GM19452 (cell line): ENCODE results near the gene SULT1A2.
"Not testable (repeated sequence)": the region's sequence is repeated elsewhere in the genome, so short reads cannot be mapped to it uniquely, and the experiment has no call there.

Source experiments
- ATAC-seq: cut with Tn5 transposase; IDR thresholded peaks from one replicate; pipeline ENCODE4 v1.9.1; 2021; ENCODE audit not compliant: unreplicated experiment

SULT1A2 gene

GRCh38 chr16:28609631-28610594 is 13.1 kb upstream of the SULT1A2 start, which contains the start of gene SULT1A1:
Gene SULT1A1 (minus strand): TSS chr16:28610044. CDS start chr16:28608855, 1,189 bp downstream.
- no peak for ATAC-seq

GRCh38 chr16:28608867-28609596 is 12.2 kb upstream of the SULT1A2 start:
- not testable (repeated sequence) for ATAC-seq

GRCh38 chr16:28608496-28608808 is 11.6 kb upstream of the SULT1A2 start:
- ATAC-seq: not testable (repeated sequence)

DNA sequence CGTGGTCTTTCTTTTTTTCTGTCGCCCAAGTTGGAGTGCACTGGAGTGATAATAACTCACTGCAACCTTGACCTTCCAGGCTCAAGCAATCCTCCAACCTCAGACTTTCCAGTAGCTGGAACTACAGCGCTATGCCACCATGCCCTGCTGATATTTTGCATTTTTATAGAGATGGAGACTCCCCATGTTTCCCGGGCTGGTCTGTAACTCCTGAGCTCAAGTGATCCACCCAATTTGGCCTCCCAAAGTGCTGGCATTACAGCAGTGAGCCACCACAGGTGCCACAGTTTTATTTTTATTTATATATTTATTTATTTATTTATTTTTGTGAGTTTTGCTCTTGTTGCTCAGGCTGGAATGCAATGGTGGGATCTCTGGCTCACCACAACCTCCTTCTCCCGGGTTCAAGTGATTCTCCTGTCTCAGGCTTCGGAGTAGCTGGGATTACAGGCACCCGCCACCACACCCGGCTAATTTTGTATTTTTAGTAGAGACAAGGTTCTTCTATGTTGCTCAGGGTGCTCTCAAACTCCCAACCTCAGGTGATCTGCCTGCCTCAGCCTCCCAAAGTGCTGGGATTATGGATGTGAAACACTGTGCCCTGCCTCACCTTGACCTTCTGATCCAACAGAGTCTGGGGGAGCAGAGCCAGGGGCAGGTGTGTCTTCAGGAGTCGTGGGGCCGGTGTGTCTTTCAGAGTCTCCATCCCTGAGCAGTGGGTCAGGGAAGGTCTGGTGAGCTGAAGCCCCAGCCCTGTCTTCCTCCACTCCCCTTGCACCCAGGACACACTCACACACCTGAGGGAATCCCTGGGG is 11.0 kb upstream of the SULT1A2 start:
- ATAC-seq: not testable (repeated sequence)

GRCh38 chr16:28607116-28607623 is 10.3 kb upstream of the SULT1A2 start:
- no peak for ATAC-seq

- ATAC-seq: no peak
These were observed 9.7 kb upstream of the SULT1A2 start for GRCh38 chr16:28606291-28607115.

DNA sequence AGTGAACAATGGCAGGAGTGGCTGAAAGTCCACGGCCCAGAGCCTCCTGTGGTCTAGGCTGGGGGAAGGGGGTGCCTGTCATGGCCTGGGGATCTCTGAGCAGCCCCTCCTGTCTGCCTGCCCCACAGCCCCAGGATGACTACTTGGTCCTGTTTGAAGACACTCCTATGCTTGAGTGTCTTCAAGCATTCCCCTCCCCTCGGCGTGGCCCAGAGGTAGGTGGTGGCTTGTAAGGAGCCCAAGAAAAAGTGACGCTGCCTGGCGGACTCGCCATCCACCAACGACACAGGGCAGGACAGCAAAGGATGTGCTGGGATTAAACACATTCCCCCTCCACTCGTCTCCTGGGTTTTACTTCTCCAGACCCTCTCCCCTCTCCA is 7.3 kb upstream of the SULT1A2 start:
- no peak for ATAC-seq

GRCh38 chr16:28603381-28604185 is 6.7 kb upstream of the SULT1A2 start:
- no peak for ATAC-seq

DNA sequence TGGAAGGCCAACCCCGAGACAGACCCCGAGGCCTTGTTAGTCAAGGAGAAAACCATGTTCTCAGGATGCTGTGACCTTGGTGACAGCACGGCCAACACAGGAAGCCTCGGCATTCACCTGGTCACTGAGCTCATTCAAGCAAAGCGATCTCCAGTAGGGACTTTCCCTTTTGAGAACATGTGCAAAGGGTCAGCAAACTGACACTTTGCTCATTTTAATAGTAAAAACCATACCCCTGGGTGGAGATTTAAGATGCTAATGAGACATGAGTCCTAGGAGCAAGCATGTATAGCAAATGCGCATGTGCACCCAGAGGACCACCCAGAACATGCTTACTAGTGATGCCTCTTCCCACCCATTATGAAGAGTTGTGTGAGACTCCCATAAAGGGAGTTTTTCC is 5.7 kb upstream of the SULT1A2 start:
- ATAC-seq: no peak

- ATAC-seq: not testable (repeated sequence)
These were observed 5.2 kb upstream of the SULT1A2 start for GRCh38 chr16:28602062-28602461.

DNA sequence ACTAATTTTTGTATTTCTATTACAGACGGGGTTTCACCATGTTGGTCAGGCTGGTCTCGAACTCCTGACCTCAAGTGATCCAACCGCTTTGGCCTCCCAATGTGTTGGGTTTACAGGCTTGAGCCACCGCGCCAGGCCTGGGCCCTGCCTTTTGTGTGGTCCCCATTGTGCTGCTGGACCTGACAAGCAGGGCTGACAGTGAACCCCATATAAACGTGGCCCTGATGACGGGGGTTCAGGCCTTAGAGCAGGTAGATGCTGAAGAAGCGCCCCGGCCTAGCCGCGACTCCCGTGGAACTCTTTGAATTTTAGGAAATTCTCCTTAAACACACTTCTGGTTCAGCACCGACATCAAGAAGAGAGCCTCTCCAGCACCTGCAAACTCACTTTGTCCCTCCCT is 4.7 kb upstream of the SULT1A2 start:
- ATAC-seq: not testable (repeated sequence)

DNA sequence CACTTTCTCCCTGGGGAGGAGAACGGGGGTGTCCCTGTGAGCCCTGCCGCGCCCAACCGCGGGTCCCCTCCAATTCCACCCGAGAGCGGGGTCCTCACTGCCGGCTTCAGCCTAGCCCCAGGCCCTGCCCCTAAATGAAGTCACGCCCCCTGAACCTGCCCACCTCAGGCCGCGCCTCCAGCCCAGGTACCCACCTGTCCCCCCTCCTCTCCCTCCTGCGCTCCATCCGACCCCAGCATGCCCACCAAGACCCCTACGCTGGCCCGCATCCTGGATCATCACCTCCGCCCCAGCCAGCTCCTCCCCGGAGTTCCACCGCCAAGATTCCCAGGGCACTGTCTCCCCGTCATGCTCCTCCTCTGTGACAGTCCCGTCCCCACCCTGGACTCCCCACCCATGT is 4.1 kb upstream of the SULT1A2 start:
- ATAC-seq: not testable (repeated sequence)

DNA sequence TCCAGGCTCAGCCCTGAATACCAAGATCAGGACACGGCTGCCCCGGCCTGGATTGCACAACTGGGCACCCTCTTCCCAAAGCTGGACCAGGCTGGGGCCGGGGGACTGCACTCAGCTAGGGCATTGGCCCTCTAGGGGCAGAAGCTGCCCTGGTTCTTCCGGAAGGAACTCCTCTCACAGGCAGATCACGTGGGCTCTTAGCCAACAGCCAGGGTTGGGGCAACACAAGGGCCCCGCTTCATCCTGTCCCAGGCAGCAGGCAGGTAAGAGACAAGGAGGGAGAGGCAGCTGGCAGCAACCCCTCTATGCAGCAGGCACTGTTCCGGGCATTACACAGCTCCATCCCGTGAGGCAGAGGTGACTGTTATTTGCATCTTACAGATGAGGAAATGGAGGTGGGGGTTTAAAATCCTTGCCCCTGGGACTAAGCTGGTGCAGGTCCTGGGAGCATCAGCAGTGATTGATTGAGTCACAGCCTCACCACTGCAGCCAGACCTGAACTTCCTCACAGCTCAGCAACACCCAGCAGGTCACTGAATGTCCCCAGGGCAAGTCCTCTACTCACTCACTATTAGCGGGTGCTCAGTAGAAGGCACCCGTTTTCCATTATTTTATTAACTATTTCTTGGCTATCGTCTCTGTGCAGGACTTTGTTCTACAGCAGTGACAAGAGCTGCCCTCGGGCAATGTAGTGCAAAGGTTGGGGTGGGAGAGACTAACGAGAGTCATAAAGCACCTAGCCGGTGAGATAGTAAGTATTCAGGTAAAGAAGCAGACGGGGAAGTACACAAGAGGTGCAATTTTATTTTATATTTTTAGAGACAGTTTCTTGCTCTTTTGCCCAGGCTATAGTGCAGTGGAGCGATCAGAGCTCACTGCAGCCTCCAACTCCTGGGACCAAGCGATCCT is 2.8 kb upstream of the SULT1A2 start:
- ATAC-seq: peak; percentile 56

DNA sequence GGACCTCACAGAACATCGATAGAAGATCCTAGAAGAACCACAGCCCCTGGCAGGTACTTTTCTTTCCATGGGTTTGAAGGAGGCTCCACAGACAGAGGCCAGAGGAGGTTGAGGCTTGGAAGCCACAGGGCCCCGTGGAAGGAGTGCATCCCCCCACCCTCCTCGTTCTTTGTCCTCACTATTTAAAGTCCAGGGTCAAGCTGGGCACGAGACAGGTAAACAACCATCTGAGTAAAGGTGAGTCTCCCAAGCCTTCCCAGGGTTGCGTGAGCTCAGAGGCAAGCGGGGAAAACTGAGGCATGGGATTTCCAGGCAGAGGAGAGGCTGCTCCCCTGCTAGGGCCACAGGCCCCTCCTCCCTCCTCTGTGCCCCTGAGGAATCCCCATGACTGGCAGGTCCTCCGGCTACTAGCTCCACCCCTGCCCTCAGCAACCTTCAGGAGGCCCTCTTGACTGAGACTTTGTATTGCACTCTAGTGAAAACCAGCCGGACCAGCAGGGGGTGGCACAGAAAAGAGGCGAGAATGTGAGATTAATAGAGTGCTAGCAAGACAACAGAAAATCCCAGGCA is 927 bp upstream of the SULT1A2 start:
- ATAC-seq: no peak

DNA sequence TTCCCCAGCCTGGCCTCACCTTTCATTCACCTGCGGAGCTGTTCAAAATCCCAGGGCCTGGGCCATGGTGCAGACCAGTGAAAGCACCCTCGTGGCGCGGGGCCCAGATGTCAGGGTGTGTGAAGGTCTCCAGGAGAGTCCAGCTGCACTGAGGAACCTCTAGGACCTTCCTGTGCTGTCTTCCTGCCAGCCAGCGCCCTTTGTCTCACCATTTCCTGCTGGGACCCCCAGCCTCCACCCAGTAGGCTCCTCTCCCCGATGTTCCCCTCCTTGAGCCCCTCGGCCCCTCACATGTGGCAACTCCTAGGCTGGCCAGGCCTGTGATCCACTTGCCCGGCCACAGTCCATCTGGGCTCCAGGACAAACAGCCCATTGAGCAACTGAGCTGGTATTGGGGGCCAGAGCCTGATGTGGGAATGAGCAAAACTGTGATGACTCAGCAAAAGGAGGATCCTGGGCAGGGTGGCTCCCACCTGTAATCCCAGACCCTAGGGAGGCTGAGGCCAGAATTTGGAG is 677 bp downstream of the SULT1A2 start:
- ATAC-seq: no peak

- ATAC-seq: not testable (repeated sequence)
These were observed 1.4 kb downstream of the SULT1A2 start for GRCh38 chr16:28595451-28595850.

GRCh38 chr16:28592979-28593553 is 3.8 kb downstream of the SULT1A2 start:
- ATAC-seq: no peak
